Measurements from ENCODE around the gene CAMTA1. TPM values are rescaled to one million over a fixed set of nuclear protein-coding genes. Genes with fewer than 3 reads are reported as not detected.

CAMTA1 gene
- total RNA-seq, 2 donors from 2014 or later = 105 to 113 TPM

GRCh38 chr1:7681401-7681800 lies 896.1 kb downstream of the CAMTA1 start:
- H3K4me1 ChIP-seq (ENCODE audit: control insufficient read depth in 1 of 2, low read depth in 2 of 2) = peaks cover 0 to 6% of the 10 kb centered on the region in 2 donors
- H3K36me3 ChIP-seq = no peaks in the 10 kb centered on the region
- ATAC-seq (ENCODE audit: insufficient number of reproducible peaks, low FRiP score, low read depth) (no peak), DNase-seq (ENCODE audit: low spot score) (no peak)
- TF ChIP-seq CTCF (IDR thresholded peaks at IDR 0.05) = no peak
- H3K9me3 ChIP-seq = no peaks in the 10 kb centered on the region
- no peaks in the 10 kb centered on the region for H3K27me3 ChIP-seq (replicated peaks; ENCODE audit: insufficient read depth)
- no peak overlapping the region for H3K27ac ChIP-seq
- H3K4me3 ChIP-seq = no peak overlapping the region

- TF ChIP-seq CTCF (IDR thresholded peaks at IDR 0.05) = no peak
- Histone ChIP-seq H3K36me3 (no peaks in the 10 kb centered on the region), H3K4me1 (ENCODE audit: control insufficient read depth in 1 of 2, low read depth in 2 of 2) (peaks cover 0 to 6% of the 10 kb centered on the region in 2 donors), H3K27me3 (replicated peaks; ENCODE audit: insufficient read depth) (no peaks in the 10 kb centered on the region), H3K4me3 (no peak overlapping the region), H3K27ac (no peak overlapping the region), H3K9me3 (no peaks in the 10 kb centered on the region)
- ATAC-seq (ENCODE audit: insufficient number of reproducible peaks, low FRiP score, low read depth) (no peak), DNase-seq (ENCODE audit: low spot score) (no peak)
Observed at GRCh38 chr1:7683521-7683920, 898.3 kb downstream of the CAMTA1 start.

GRCh38 chr1:7684132-7684531 lies 898.9 kb downstream of the CAMTA1 start:
- no peak overlapping the region for H3K4me3 ChIP-seq
- H3K4me1 ChIP-seq (ENCODE audit: control insufficient read depth in 1 of 2, low read depth in 2 of 2) = peaks cover 0 to 6% of the 10 kb centered on the region in 2 donors

GRCh38 chr1:7684861-7685635 lies 899.8 kb downstream of the CAMTA1 start:
- no peaks in the 10 kb centered on the region for H3K27me3 ChIP-seq (replicated peaks; ENCODE audit: insufficient read depth)
- no peaks in the 10 kb centered on the region for H3K36me3 ChIP-seq
- TF ChIP-seq CTCF (IDR thresholded peaks at IDR 0.05) = no peak
- no peak overlapping the region for H3K27ac ChIP-seq
- no peaks in the 10 kb centered on the region for H3K4me1 ChIP-seq (ENCODE audit: control insufficient read depth in 1 of 2, low read depth in 2 of 2)
- H3K4me3 ChIP-seq = no peak overlapping the region
- no peak for DNase-seq (ENCODE audit: low spot score)
- ATAC-seq (ENCODE audit: insufficient number of reproducible peaks, low FRiP score, low read depth) = no peak
- no peaks in the 10 kb centered on the region for H3K9me3 ChIP-seq

More at GRCh38 chr1:7684132-7684531, 898.9 kb downstream of the CAMTA1 start:
- no peak for TF ChIP-seq CTCF (IDR thresholded peaks at IDR 0.05)
- H3K27me3 ChIP-seq (replicated peaks; ENCODE audit: insufficient read depth) = no peaks in the 10 kb centered on the region
- H3K9me3 ChIP-seq = no peaks in the 10 kb centered on the region
- H3K27ac ChIP-seq = no peak overlapping the region
- no peaks in the 10 kb centered on the region for H3K36me3 ChIP-seq
- ATAC-seq (ENCODE audit: insufficient number of reproducible peaks, low FRiP score, low read depth) (no peak), DNase-seq (ENCODE audit: low spot score) (no peak)

- Histone ChIP-seq H3K27ac (no peak overlapping the region), H3K27me3 (replicated peaks; ENCODE audit: insufficient read depth) (no peaks in the 10 kb centered on the region), H3K4me1 (ENCODE audit: control insufficient read depth in 1 of 2, low read depth in 2 of 2) (no peaks in the 10 kb centered on the region), H3K9me3 (no peaks in the 10 kb centered on the region), H3K36me3 (no peaks in the 10 kb centered on the region), H3K4me3 (no peak overlapping the region)
- no peak for TF ChIP-seq CTCF (IDR thresholded peaks at IDR 0.05)
- DNase-seq (ENCODE audit: low spot score) (no peak), ATAC-seq (ENCODE audit: insufficient number of reproducible peaks, low FRiP score, low read depth) (no peak)
Observed at GRCh38 chr1:7686301-7686850, 901.1 kb downstream of the CAMTA1 start.
